ENCODE measurements around the gene ALG9. TPM values are rescaled to one million over a fixed set of nuclear protein-coding genes. Genes with fewer than 3 reads are reported as not detected.

ALG9 gene
- total RNA-seq, 1 experiment from 2014 or later, result 19.7 TPM

GRCh38 chr11:111759376-111759775 is 112.0 kb downstream of the ALG9 start:
- POLR2A ChIA-PET, result no interaction called here
- CTCF ChIA-PET, result no interaction called here
- TF ChIP-seq CREM (CRISPR knock-in tag; IDR thresholded peaks at IDR 0.05), result no peak
- Mint-ChIP-seq H3K27ac (no peak overlapping the region), H3K27me3 (ENCODE audit: low read depth) (no peaks in the 10 kb centered on the region), H3K4me3 (no peak overlapping the region), H3K4me1 (peaks cover 13% of the 10 kb centered on the region), H3K9me3 (no peaks in the 10 kb centered on the region), H3K36me3 (peaks cover 86% of the 10 kb centered on the region)
- ATAC-seq (no peak), DNase-seq (ENCODE audit: low spot score) (no peak)

DNA sequence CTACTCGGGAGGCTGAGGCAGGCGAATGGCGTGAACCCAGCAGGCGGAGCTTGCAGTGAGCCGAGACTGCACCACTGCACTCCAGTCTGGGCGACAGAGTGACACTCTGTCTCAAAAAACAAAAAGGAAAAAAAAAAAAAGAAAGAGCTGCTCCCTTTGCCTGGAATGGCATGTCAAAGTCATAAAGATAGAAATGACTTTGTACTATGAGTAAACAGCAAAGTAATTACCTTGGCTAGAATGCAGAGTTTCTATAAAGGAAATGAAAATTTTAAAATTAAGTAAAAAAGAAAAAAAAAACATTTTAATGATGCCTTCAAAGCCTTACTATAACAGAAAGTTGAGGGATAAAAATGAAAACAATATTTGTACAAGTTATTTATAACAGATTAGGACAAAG is 115.3 kb downstream of the ALG9 start:
- Mint-ChIP-seq H3K36me3 (peaks cover 85% of the 10 kb centered on the region), H3K4me1 (no peaks in the 10 kb centered on the region), H3K9me3 (no peaks in the 10 kb centered on the region), H3K27me3 (ENCODE audit: low read depth) (no peaks in the 10 kb centered on the region; the same call in 1 of the 2 replicates), H3K4me3 (no peak overlapping the region), H3K27ac (no peak overlapping the region)
- TF ChIP-seq ZNF317 (CRISPR knock-in tag; IDR thresholded peaks at IDR 0.05; ENCODE audit: borderline replicate concordance, low read depth), result no peak
- no peak for TF ChIP-seq SP1 (CRISPR knock-in tag; conservative IDR thresholded peaks at IDR 0.05)
- no peak for DNase-seq (ENCODE audit: low spot score)
- ChIA-PET POLR2A (interaction anchor here (0.7 kb wide), 1 partner anchor 241 kb away, joined by 6 read pairs; no protein-coding TSS in a partner anchor), CTCF (no interaction called here)
- ATAC-seq, result no peak

- Mint-ChIP-seq H3K4me3 (no peak overlapping the region), H3K27me3 (ENCODE audit: low read depth) (no peaks in the 10 kb centered on the region; the same call in 1 of the 2 replicates), H3K36me3 (peaks cover 77% of the 10 kb centered on the region), H3K4me1 (no peaks in the 10 kb centered on the region), H3K27ac (no peak overlapping the region), H3K9me3 (no peaks in the 10 kb centered on the region)
- no peak for DNase-seq (ENCODE audit: low spot score)
- ChIA-PET CTCF (interaction anchor here (1.0 kb wide), 1 partner anchor 92 kb away, joined by 3 read pairs; no protein-coding TSS in a partner anchor), POLR2A (no interaction called here)
- no peak for ATAC-seq
- TF ChIP-seq FOXP1 (CRISPR knock-in tag; IDR thresholded peaks at IDR 0.05; ENCODE audit: borderline replicate concordance) (no peak), ETV6 (CRISPR knock-in tag; IDR thresholded peaks at IDR 0.05) (no peak), ZNF423 (CRISPR knock-in tag; IDR thresholded peaks at IDR 0.05) (no peak), GRHL2 (CRISPR knock-in tag; IDR thresholded peaks at IDR 0.05; ENCODE audit: insufficient replicate concordance, severe bottlenecking) (no peak), PRRX2 (CRISPR knock-in tag; IDR thresholded peaks at IDR 0.05) (no peak), FOXJ3 (CRISPR knock-in tag; IDR thresholded peaks at IDR 0.05; ENCODE audit: borderline replicate concordance) (no peak), HMGA2 (CRISPR knock-in tag; IDR thresholded peaks at IDR 0.05) (no peak), GABPB1 (CRISPR knock-in tag; IDR thresholded peaks at IDR 0.05) (no peak), AFF4 (CRISPR knock-in tag; IDR thresholded peaks at IDR 0.05; ENCODE audit: borderline replicate concordance) (no peak), TP53 (CRISPR knock-in tag; IDR thresholded peaks at IDR 0.05) (no peak), NR1H2 (CRISPR knock-in tag; IDR thresholded peaks at IDR 0.05) (no peak), EMX1 (CRISPR knock-in tag; IDR thresholded peaks at IDR 0.05) (no peak), RELA (CRISPR knock-in tag; IDR thresholded peaks at IDR 0.05; ENCODE audit: borderline replicate concordance) (no peak), ZNF232 (CRISPR knock-in tag; IDR thresholded peaks at IDR 0.05) (no peak), ZNF281 (CRISPR knock-in tag; IDR thresholded peaks at IDR 0.05) (no peak)
- TF ChIP-seq, protein P1, sequence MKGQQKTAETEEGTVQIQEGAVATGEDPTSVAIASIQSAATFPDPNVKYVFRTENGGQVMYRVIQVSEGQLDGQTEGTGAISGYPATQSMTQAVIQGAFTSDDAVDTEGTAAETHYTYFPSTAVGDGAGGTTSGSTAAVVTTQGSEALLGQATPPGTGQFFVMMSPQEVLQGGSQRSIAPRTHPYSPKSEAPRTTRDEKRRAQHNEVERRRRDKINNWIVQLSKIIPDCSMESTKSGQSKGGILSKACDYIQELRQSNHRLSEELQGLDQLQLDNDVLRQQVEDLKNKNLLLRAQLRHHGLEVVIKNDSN (CRISPR knock-in tag; IDR thresholded peaks at IDR 0.05), result no peak
- TF ChIP-seq, protein P2, sequence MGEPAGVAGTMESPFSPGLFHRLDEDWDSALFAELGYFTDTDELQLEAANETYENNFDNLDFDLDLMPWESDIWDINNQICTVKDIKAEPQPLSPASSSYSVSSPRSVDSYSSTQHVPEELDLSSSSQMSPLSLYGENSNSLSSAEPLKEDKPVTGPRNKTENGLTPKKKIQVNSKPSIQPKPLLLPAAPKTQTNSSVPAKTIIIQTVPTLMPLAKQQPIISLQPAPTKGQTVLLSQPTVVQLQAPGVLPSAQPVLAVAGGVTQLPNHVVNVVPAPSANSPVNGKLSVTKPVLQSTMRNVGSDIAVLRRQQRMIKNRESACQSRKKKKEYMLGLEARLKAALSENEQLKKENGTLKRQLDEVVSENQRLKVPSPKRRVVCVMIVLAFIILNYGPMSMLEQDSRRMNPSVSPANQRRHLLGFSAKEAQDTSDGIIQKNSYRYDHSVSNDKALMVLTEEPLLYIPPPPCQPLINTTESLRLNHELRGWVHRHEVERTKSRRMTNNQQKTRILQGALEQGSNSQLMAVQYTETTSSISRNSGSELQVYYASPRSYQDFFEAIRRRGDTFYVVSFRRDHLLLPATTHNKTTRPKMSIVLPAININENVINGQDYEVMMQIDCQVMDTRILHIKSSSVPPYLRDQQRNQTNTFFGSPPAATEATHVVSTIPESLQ (CRISPR knock-in tag; IDR thresholded peaks at IDR 0.05), result no peak
- TF ChIP-seq, protein P3, sequence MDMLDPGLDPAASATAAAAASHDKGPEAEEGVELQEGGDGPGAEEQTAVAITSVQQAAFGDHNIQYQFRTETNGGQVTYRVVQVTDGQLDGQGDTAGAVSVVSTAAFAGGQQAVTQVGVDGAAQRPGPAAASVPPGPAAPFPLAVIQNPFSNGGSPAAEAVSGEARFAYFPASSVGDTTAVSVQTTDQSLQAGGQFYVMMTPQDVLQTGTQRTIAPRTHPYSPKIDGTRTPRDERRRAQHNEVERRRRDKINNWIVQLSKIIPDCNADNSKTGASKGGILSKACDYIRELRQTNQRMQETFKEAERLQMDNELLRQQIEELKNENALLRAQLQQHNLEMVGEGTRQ (CRISPR knock-in tag; IDR thresholded peaks at IDR 0.05), result no peak
- TF ChIP-seq, protein P4, sequence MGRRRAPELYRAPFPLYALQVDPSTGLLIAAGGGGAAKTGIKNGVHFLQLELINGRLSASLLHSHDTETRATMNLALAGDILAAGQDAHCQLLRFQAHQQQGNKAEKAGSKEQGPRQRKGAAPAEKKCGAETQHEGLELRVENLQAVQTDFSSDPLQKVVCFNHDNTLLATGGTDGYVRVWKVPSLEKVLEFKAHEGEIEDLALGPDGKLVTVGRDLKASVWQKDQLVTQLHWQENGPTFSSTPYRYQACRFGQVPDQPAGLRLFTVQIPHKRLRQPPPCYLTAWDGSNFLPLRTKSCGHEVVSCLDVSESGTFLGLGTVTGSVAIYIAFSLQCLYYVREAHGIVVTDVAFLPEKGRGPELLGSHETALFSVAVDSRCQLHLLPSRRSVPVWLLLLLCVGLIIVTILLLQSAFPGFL (CRISPR knock-in tag; IDR thresholded peaks at IDR 0.05; ENCODE audit: borderline replicate concordance), result no peak
Measured at GRCh38 chr11:111749646-111750045, 121.7 kb downstream of the ALG9 start.

Data from WTC11 (cell line).